K562 (cell line): ENCODE results near the gene NAPEPLD. TPM values are rescaled to one million over a fixed set of nuclear protein-coding genes. Genes with fewer than 3 reads are reported as not detected.
"Not testable (repeated sequence)": the region's sequence is repeated elsewhere in the genome, so short reads cannot be mapped to it uniquely, and the experiment has no call there.

ENCODE experiments used
- NR2C1 ChIP-seq, 2 experiments: fragments of 450-650 bp; IDR thresholded peaks; 2 replicates each; pipeline ENCODE4 v1.6.1; 2017; ENCODE audit warnings: mild to moderate bottlenecking in 2 of 2, antibody characterized with exemption in 1 of 2, inconsistent platforms in 1 of 2, missing compliant biosample characterization in 1 of 2, missing genetic modification characterization in 1 of 2
- REST ChIP-seq, 2 experiments: fragments of 450-650 bp; formaldehyde crosslinking in 1 of 2; IDR thresholded peaks; 2 replicates each; pipeline versions ENCODE4 v1.4.0 to v1.6.1; 2014 to 2020; ENCODE audit warnings: mild to moderate bottlenecking in 2 of 2, borderline replicate concordance in 1 of 2, low read depth in 1 of 2
- SMAD4 ChIP-seq: fragments of 250-450 bp; sonication (Bioruptor Pico); conservative IDR thresholded peaks from 2 replicates; pipeline ENCODE4 v1.8.0; 2021; ENCODE audit warnings: inconsistent platforms, mild to moderate bottlenecking, moderate library complexity
- polyA plus RNA-seq, 8 experiments: library from polyadenylated mRNA; depleted of rRNA in 4 of 8; stranded (reverse) in 5 of 8; unstranded in 3 of 8; fragments of >200 nt; fragmentation: Nextera tagmentation in 2 of 8; fragmentation: Illumina TruSeq in 1 of 8; extraction: Ambion mirVana in 2 of 8; extraction: Trizol in 1 of 8; gene quantifications; 2 replicates each; pipeline versions ENCODE4 v1.2.1 to v1.2.3, GENCODE V29; 2011 to 2014; ENCODE audit warnings: inconsistent platforms in 1 of 8, missing spikeins in 1 of 8
- total RNA-seq, 7 experiments: library from RNA; depleted of rRNA in 6 of 7; stranded (reverse); fragments of >200 nt in 6 of 7; fragmentation: Illumina TruSeq in 2 of 7; extraction: Trizol in 2 of 7; gene quantifications; 2 replicates each; pipeline versions ENCODE4 v1.2.1 to v1.2.3, GENCODE V29; 2011 to 2021; ENCODE audit warnings: low replicate concordance in 1 of 7

Gene NAPEPLD
- total and polyA plus RNA-seq, 9 of the 15 experiments (the other 6 are each of a cell fraction or from before 2014, with no cell fraction given) = 3.2 to 11.0 (median 7.5) TPM

- TF ChIP-seq REST (IDR thresholded peaks at IDR 0.05; ENCODE audit: borderline replicate concordance) (peak; percentile 52), NR2C1 (IDR thresholded peaks at IDR 0.05) (0 out of 2 replicates have a peak, but pooled peaks have one; percentile 12), NR2C1 (tag; IDR thresholded peaks at IDR 0.05) (peak; percentile 23; the same call in 1 of the 2 replicates), SMAD4 (CRISPR knock-in tag) (peak; percentile 77)
- not testable (repeated sequence) for TF ChIP-seq REST (CRISPR knock-in tag; IDR thresholded peaks at IDR 0.05; ENCODE audit: low read depth)
These were observed 3.2 kb upstream of the NAPEPLD start (continued) for GRCh38 chr7:103151993-103152676.
